GM19025 (cell line): Measurements from ENCODE around the gene ANTXRL.
"Not testable (repeated sequence)": the region's sequence is repeated elsewhere in the genome, so short reads cannot be mapped to it uniquely, and the experiment has no call there.

ENCODE experiments used
- ATAC-seq: cut with Tn5 transposase; IDR thresholded peaks from one replicate; pipeline ENCODE4 v1.9.1; 2021; ENCODE audit warnings: mild to moderate bottlenecking, low read depth, moderate library complexity; ENCODE audit not compliant: unreplicated experiment

Gene ANTXRL

DNA sequence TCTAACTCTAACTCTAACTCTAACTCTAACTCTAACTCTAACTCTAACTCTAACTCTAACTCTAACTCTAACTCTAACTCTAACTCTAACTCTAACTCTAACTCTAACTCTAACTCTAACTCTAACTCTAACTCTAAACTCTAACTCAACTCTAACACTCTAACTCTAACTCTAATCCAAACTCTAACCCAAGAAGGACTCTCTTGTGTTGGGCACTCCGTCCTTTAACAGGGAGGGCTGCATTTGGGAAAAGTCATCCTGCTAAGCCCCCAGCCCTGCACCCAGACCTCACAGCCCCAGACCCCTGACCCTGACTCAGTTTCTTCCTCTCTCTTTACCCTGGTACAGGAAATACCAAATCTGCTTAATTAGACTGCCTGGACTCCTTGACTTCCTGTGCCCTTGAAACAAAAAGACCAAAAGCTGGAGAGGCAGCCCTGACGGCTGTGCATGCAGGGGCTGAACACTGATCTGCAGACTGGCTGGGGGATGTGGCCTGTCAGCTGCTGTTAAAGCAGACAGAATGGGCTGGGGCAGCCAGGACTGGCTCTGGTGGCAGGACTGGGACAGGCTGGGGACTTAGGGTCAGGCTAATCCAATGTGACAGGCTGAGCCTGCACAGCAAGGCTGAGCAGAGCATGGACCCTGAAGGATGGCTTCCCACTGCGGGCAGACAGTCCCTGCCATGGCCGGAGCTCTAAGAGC, 14.8 kb upstream of the ANTXRL start:
- not testable (repeated sequence) for ATAC-seq

DNA sequence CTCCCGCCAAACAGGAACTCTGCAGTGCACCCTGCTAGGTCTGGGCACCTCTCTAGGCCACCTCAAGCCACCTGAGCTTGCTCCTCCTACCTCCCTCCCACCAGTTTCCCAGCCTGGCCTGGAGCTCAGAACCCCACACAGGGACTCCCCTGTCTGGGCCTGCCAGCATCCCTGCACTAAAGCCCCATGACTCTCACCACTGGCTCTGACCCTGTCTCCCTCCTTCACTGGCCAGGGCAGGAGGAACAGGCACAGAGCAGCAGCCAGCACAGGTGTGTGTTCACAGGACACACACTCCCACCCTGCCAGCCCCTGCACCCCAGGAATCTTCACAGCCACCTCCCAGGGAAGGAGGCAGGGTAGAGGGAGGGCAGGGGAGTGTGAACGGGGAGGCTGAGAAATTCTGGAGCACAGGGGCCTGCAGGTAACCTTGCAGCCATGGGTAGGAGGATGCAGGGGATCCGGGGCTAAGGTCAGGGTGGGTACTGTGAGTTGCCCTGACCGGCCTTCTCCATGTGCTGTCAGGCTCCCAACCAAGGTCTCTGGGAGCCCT, 13.9 kb upstream of the ANTXRL start:
- ATAC-seq, result no peak

DNA sequence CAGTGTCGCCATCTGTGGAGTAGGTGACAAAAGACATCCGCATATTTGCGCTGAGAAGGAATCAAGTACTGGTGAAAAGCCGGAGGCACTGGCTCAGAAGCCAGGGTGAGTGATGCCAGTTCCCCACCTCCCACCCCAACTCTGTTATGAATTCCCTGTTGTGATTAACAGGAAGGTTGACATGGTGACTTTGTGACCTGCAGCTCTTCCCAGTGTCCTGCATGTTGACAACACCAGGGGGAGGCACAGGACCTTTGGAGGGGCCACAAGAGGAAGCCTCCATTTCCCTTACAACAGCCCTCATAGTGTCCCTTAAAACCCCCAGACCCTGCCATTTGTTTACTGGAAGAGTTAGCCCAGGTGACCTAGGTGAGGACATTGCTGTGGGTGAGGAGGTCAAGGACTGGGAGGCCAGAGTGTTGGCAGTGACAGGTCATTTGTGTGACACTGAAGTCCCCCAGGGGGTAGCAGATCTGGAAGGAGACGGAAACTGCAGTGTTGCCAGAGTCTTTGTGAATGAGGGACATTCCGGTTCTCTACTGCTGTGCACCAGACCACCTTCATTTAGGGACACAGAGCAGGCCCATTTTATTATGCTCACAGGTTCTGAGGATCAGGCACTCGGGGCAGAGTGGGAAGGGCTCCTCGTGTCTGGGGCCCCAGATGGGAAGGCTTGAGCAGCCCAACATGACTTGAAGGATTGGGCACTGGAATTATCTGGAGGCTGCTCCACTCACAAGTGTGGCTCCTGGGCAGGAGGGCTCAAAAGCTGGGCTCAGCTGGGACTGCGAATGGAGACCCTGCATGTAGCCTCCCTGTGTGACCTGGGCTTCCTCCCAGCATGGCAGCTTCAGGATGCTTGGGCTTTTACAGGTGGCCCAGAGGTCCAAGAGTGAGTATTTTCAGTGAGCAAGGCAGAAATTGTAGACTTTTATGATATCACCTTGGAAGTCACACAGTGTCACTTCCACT, 13.0 kb upstream of the ANTXRL start:
- ATAC-seq, result no peak

- no peak for ATAC-seq
Measured at GRCh38 chr10:46277840-46278239, 9.0 kb upstream of the ANTXRL start.

- not testable (repeated sequence) for ATAC-seq
Measured at GRCh38 chr10:46282421-46282831, 4.4 kb upstream of the ANTXRL start.

GRCh38 chr10:46282842-46283574, 3.8 kb upstream of the ANTXRL start:
- no peak for ATAC-seq

DNA sequence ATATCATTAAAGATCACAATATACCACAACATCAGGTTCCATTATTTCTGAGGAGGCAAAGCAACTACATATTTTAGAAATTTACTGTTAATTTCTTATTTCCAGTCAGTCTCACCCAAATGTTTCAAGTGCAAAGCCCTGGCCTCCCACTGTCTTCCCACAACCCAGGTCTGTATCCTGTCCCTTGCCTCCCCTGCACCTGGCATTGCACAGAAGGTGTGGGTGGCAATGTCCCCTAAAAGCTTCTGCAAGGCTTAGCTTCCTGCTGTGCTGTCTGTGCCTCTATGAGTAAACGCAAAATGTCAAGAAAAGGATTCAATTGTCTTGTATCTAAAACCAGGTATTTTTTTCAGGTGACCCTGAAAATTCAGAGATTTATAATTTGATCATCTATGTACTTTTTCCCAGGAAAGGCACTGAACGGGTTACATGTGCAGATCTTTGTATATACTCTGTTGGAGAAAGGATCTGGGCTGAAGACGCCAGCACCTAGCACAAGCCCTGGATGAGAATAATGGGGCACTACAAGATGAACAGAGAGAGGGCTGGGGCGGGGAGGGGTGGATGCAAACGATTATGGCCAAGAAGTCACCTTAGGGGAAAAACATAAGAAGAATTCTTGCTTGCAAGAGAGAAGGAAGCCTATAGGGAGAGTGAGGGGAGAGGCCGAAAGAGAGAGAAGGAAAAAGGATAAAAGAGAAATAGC, 3.1 kb upstream of the ANTXRL start:
- no peak for ATAC-seq

- ATAC-seq, result peak; percentile 94
Measured at GRCh38 chr10:46284286-46285229, 2.2 kb upstream of the ANTXRL start.

- no peak for ATAC-seq
Measured at GRCh38 chr10:46285300-46285699, 1.5 kb upstream of the ANTXRL start.

DNA sequence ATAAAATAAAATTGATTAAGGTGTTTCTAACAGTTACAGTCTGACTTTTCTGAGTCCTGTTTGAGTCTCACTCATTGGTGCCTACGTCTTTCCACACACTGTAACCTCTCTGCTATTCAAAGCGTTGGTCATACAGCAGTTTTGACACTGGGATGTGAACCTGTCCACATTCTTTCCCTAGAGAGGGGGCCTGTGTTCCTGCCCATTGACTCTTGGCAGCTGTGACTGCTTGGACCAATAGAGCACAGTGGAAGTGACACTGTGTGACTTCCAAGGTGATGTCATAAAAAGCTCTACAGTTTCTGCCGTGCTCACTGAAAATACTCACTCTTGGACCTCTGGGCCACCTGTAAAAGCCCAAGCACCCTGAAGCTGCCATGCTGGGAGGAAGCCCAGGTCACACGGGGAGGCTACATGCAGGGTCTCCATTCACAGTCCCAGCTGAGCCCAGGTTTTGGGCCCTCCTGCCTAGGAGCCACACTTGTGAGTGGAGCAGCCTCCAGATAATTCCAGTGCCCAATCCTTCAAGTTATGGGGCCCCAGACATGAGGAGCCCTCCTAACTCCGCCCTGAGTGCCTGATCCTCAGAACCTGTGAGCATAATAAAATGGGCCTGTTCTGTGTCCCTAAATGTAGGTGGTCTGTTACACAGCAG, 704 bp upstream of the ANTXRL start:
- ATAC-seq, result no peak

- no peak for ATAC-seq
Measured at GRCh38 chr10:46287846-46288477, 1.2 kb downstream of the ANTXRL start.

DNA sequence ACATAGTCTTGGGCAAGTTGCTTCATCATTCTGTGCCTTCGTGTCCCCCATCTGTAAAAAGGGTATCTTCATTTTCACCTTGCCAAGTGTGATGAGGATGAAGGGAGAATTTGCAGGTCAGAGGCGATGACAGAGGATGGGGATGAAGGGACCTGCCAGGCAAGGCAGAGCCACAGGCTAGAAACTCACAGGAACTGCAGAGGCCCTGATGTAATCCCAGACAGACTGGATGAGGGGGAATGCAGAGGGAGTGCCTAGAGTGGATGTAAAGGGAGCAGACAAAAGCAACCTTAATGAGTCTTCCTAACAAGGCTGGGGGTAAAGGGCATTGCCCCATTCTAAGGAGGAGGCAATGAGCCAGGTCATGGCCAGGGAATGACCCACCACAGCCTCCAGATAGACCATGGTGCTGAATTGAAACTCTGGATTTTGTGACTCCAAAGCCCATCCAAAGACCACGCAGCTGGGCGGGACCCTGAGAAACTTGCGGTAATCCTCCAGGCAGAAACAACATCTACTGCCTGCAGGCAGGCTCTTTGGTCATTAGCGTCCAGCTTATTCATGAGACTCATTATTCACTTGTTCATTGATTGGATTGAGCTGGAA, 1.9 kb downstream of the ANTXRL start:
- no peak for ATAC-seq

GRCh38 chr10:46289209-46289810, 2.5 kb downstream of the ANTXRL start:
- no peak for ATAC-seq

GRCh38 chr10:46290101-46290886, 3.5 kb downstream of the ANTXRL start:
- no peak for ATAC-seq

- no peak for ATAC-seq
Measured at GRCh38 chr10:46291817-46292572, 5.2 kb downstream of the ANTXRL start.

GRCh38 chr10:46292573-46293023, 5.8 kb downstream of the ANTXRL start:
- no peak for ATAC-seq
